HG03565 (cell line): ENCODE data around the gene MSANTD4.
"Not testable (repeated sequence)": the region's sequence is repeated elsewhere in the genome, so short reads cannot be mapped to it uniquely, and the experiment has no call there.

Source experiments
- ATAC-seq: cut with Tn5 transposase; IDR thresholded peaks from one replicate; pipeline ENCODE4 v1.9.1; 2021; ENCODE audit warnings: mild to moderate bottlenecking, moderate library complexity; ENCODE audit not compliant: unreplicated experiment

The MSANTD4 gene

DNA sequence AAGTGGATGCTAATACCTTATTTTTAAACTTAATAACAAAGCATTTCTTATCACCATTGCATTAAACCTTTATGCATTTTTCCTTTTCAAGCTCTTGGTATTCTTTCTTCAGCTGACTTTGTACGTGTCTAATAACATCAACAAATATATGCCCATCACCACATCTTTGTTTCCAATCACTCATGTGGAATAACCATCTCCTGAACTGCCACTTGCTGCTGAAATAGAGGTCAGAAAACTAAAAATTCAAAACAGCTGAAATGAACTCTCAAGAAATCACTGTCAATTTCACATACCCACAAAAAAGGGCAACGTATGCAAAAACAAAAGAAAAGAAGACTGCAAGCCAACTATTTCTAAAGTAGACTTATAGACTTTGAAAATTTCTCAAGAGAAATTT, 7.4 kb downstream of the MSANTD4 start:
- ATAC-seq: no peak

DNA sequence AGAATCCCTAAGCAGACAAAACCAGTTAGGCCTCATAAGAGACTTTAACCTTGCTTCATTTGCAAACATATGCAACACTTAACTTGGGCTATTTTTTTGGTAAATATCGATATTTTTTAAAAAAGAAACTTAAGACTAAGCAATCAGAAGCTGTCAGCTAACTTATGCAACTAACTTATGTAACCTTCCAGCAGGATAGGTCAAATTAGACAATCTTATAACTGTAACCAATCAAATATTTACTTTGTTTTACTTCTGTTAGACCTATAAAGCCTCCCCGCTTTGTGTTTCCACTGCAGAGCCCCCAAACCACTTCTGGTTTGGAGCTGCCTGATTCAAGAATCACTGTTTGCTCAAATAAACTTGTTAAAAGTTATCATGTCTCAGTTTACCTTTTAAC, 8.0 kb downstream of the MSANTD4 start:
- no peak for ATAC-seq

DNA sequence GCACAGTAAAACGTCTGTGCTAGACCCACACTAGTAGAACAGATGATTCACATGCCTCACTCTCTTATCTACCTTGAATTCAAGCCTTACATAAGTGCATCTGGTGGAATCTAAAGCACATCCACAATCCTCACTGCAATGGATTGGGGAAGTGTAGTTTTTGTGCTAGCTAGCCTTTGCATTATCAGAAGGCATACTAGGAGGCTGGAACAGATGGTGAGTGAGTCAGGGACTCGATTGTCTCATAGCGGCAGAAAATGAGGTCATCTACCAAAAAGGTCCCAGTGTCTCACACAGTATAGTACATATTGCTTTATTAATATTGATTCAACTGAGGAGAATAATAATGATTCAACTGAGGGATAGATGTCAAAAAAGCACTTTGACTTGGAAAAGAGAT, 9.3 kb downstream of the MSANTD4 start:
- ATAC-seq: no peak

DNA sequence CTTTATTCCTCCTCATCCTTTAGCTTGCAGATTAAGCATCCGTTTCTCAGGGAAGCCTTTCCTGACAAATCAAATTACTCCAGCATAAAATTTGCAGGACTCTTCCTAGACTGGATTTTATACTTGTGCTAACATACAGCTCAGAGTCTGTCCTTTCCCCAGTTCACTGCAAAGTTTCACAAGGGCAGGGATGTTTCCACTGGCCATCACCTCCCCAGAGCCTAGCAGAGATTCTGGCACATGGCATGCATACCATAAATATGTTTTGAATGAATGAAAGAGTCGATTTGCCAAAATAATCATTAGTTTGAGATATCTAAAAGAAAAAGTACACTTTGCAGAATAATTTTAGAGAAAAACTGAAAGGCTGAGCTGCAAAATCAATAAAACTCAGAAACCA, 10.6 kb downstream of the MSANTD4 start:
- no peak for ATAC-seq

DNA sequence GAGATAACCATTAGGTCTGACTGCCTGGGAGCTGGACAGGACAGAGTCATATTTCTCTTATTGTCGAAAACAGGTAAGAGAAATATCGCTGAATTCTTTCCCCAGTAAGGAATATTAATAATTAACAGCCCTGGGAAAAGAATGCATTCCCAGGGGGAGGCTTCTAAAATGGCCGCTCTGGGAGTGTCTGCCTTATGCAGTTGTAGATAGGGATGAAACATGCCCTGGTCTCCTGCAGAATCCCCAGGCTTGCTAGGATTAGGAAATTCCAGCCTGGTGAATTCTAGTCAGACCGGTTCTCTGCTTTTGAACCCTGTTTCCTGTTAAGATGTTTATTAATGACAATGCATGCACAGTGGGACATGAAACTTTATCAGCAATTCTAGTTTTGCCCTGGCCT, 18.9 kb downstream of the MSANTD4 start:
- ATAC-seq: not testable (repeated sequence)

DNA sequence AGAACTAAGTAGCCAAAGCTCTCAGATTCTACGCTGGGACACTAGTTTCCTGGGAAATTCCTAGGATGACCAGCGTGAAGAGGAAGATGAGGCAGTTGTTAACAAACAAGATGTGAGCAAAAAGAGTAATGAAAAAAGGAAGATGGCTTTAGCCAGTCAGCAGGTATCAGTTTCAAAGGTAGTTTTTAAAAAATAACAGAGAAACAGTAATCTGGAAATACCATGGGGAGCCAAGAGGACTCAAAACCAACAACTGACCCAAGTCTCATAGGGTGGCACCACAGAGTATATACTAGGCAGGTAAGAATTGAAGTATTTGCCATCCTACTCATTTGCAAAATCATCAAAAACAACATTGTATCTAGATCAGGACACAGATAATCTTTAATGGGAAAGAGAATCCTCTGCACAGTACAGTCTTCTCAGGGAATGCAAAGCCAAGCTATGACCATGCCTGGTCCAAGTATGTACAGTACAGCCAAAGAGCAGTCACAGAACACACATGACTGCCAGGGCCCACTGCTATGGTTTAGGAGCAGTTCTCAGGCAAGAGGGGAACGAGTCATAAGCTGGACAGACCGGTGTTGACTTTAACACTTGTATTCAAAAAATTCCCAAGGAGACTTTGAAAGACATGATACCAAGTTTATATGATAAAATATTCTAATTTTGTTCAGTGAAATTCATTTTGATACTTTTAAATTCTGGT, 20.6 kb downstream of the MSANTD4 start:
- no peak for ATAC-seq

DNA sequence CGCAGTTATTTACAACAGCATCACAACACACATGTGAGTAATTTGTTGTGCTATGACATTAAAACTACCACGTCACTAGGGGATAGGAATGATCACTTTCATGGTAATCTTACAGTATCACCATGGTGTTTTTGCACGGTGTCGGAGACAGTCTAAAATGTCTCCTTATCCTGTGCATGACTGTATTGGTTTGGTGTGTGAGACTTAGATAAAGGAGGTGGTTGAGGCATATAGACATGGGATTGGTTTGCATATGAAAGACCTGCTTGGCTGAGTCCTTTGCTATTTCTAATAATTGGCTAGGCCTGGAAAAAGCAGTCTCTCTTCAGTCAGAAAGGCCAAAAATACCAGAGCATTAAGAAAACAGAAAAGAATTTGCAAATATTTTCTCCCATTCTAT, 30.2 kb downstream of the MSANTD4 start:
- ATAC-seq: no peak

DNA sequence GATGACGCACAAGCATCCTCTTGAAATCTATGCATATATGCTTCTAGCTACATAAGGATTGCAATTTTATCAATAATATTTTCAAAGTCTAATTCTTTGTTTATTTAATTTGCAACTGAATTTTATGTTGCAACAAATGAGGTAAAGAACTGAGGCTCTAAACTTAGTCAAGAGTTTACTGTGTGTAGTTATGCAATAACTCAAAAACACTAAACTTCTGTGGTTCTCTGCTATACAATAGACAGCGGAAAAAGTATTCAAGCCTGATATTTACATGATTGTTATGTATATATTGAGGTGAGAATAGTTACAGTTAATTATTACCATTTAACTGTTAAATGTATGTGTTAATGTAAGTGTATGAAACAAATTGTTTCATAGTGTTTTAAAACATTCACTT, 32.9 kb downstream of the MSANTD4 start:
- no peak for ATAC-seq

DNA sequence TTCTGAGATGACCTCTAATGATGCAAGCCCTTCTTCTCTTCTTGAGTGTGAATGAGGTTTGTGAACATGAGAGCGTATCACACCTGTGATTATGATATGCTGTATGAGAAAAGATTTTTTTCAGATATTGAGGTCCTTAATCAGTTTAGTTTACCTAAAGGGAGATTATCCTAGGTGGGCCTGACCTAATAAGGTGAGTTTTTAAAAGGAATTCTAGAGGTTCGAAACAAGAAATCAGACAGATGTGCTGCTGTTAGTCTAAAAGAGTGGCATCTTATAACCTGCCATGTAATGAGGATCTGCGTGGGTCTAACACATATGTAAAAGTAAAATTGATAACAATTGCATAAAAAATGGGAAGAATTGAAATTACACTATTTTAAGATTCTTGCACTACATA, 33.8 kb downstream of the MSANTD4 start:
- ATAC-seq: no peak

DNA sequence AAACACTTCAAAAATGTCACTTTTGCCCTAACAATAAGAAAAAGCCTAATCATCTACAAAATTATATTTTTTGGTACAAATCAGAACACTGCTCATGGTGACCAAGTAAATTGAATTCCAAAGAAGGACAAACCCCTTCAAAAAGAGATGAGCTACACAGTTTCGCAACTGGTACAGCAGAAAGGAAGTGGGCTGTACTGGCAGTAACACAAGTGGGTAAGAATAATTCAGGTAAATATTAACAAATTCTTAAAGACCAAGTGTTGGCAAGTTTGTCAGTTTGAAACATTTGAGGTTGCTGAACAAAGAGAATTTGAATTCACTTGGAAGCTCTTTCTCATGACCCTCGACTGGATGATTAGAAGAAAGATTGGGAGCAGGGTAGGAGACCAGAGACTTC, 35.5 kb downstream of the MSANTD4 start:
- no peak for ATAC-seq

DNA sequence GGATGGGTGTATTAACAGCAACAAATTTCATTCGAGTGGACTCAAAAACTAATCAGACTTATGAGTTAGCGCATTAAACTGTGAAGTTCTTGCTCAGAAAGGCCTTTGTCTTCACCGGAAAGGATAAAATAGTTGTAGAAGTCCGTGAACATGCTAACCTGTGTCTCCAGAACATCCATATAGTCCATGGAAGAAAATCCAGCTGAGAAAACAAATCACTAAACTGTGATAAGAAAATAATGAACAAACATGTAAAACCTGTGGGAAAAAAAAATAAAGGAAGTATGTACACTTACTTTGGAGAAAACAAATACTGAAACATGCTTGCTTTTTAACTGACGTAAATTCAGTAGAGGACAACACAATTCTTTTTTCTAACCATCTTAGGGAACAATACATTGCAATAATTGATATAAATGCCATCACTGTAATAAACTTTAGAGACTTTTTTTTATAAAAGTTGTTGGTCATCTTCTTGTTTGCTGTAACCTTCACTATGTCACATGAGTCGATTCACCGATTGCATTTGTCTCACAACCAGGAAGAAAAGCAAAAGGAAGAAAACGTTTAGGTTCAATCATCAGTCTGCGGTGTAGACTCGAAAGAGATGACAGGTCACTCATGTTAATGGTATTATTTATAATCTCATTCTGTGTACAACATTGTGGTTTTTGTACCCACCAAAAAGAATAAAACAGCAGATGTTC, 41.9 kb downstream of the MSANTD4 start:
- ATAC-seq: no peak

DNA sequence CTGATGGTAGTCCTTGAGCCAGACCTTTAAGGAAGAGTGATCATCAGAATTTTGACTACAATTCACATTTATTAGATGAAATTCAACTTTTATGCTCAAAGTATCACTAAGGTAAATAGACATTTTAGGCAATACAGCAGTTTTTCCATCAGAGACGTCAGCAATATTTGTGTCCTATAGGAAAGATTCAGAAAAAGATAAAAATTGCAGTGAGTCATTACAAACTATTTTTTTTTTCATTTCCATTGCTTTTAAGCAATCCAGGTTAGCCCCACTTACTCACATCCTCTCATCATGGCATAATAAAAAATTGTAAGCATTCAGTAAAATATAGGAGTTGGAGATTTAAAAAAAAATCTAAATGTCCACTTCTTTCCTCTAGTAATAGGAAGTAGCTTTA, 46.9 kb downstream of the MSANTD4 start:
- no peak for ATAC-seq

DNA sequence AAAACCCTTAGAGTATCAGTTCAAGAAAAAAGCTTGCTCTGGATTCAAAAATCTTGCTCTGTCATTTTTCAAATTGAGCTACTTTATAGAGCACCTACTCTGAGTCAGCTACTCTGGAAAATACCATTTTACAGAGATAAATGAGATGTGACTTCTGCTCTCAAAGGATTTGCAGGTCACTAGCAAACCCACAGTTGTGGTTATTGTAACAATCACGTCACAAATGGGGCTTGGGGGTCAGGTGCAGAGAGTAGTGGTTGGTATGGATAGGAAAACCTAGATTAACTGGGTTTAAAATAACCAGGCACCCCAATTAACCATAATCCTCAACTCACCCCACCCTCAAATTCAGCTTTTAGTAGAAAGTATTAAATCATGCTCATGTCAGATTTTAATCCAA, 52.3 kb downstream of the MSANTD4 start:
- no peak for ATAC-seq

DNA sequence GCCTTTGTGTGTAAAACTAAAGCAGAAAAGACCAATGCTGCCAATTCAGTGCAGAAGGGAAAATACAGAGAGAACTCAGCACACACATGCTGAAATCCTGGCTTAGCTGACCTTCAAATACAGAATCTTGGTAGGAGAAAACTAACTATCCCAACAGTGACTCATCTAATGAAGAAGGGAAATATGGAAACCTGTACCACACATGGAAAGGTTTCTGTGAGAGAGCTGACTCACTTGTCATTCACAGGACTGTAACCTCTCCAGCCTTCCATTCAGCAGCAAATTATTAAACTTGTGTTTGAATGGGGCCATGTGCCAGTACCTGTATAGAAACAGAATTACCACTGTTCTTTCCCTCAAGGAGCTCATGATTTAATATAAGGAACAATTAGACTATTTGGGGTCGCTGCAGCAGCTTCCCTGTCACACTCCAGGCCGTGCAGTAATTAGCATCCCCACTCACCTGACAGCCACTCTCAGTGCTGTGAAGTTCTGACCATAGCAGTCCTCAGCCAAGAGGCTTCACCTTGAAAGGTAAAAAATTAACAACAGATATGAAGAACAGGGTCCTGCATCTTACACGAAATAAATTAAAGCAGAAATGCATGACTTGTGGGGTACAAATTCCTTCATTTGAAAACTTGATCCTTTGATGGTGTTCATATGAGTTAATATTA, 53.9 kb downstream of the MSANTD4 start:
- ATAC-seq: no peak

DNA sequence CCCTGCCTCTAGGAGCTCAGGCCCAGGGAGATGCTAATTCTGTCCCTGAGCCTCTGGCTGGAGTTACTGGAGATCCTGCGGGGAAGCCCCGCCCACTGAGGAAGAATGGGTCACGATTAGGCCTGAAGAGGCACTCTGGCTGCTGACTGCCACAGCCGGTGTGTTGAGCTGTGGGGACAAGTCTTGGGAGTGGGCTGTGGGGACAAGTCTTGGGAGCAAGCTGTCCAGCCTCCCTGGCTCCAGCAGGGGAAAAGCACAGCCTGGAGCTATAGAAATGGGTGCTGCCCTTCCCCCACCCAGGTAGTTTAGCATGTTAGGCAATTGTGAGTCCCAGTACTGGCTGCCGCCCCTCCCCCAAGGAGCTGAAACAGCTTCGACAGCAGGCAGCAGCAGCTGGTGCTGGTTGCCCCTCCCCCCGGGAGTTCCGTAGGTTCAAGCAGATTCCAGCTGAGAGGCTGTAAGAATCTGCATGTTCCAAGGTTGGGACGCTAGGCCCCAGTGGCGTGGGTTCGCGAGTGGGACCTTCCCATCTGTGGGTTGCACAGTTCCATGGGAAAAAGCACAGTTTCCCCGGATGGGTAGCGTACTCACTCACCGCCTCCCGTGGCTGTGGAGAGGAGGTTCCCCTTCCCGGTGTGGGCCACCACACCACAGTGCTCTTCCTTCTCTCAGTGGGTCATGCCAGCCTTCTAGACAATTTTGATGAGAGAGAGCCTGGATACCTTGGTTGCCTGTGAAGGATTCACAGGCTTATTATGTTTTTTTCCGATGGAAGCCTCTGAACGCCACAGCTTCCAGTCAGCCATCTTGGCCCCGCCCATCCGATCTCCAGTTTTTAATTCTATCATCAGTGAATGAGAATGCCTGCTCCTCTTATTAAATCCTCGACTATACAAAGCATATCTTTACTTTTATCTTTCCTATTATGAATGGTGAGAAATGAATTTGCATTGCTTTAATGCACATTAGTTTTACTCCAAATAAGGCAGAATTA, 61.5 kb downstream of the MSANTD4 start:
- no peak for ATAC-seq
